ENCODE measurements around the gene YPEL1.

GRCh38 chr22:21731503-21731902 lies 4.1 kb downstream of the YPEL1 start:
- TF ChIP-seq, protein P1, sequence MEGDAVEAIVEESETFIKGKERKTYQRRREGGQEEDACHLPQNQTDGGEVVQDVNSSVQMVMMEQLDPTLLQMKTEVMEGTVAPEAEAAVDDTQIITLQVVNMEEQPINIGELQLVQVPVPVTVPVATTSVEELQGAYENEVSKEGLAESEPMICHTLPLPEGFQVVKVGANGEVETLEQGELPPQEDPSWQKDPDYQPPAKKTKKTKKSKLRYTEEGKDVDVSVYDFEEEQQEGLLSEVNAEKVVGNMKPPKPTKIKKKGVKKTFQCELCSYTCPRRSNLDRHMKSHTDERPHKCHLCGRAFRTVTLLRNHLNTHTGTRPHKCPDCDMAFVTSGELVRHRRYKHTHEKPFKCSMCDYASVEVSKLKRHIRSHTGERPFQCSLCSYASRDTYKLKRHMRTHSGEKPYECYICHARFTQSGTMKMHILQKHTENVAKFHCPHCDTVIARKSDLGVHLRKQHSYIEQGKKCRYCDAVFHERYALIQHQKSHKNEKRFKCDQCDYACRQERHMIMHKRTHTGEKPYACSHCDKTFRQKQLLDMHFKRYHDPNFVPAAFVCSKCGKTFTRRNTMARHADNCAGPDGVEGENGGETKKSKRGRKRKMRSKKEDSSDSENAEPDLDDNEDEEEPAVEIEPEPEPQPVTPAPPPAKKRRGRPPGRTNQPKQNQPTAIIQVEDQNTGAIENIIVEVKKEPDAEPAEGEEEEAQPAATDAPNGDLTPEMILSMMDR (IDR thresholded peaks at IDR 0.05): no peak
- TF ChIP-seq EP300 (IDR thresholded peaks at IDR 0.05; ENCODE audit: low read depth): no peak
